ENCODE data around the gene KIRREL3.

GRCh38 chr11:126720539-126721235, 279.9 kb downstream of the KIRREL3 start:
- TF ChIP-seq, protein P1, sequence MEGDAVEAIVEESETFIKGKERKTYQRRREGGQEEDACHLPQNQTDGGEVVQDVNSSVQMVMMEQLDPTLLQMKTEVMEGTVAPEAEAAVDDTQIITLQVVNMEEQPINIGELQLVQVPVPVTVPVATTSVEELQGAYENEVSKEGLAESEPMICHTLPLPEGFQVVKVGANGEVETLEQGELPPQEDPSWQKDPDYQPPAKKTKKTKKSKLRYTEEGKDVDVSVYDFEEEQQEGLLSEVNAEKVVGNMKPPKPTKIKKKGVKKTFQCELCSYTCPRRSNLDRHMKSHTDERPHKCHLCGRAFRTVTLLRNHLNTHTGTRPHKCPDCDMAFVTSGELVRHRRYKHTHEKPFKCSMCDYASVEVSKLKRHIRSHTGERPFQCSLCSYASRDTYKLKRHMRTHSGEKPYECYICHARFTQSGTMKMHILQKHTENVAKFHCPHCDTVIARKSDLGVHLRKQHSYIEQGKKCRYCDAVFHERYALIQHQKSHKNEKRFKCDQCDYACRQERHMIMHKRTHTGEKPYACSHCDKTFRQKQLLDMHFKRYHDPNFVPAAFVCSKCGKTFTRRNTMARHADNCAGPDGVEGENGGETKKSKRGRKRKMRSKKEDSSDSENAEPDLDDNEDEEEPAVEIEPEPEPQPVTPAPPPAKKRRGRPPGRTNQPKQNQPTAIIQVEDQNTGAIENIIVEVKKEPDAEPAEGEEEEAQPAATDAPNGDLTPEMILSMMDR (conservative IDR thresholded peaks at IDR 0.05; ENCODE audit: low read depth, low read length) = no peak
- TF ChIP-seq RAD21 (IDR thresholded peaks at IDR 0.05; ENCODE audit: low read length) = no peak
- no peak for TF ChIP-seq MXI1 (IDR thresholded peaks at IDR 0.05; ENCODE audit: borderline replicate concordance, low read depth, low read length)
- no peak for TF ChIP-seq POLR2A (IDR thresholded peaks at IDR 0.05; ENCODE audit: low read depth, low read length)
- TF ChIP-seq, protein P2, sequence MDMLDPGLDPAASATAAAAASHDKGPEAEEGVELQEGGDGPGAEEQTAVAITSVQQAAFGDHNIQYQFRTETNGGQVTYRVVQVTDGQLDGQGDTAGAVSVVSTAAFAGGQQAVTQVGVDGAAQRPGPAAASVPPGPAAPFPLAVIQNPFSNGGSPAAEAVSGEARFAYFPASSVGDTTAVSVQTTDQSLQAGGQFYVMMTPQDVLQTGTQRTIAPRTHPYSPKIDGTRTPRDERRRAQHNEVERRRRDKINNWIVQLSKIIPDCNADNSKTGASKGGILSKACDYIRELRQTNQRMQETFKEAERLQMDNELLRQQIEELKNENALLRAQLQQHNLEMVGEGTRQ (IDR thresholded peaks at IDR 0.05; ENCODE audit: low read depth, low read length) = no peak
- no peak for TF ChIP-seq RFX5 (IDR thresholded peaks at IDR 0.05; ENCODE audit: low read depth, low read length)
- no peak for TF ChIP-seq SMC3 (IDR thresholded peaks at IDR 0.05; ENCODE audit: low read depth, low read length)
- no peak for TF ChIP-seq NFE2L2 (IDR thresholded peaks at IDR 0.05; ENCODE audit: low read depth, low read length)
- TF ChIP-seq CEBPB (IDR thresholded peaks at IDR 0.05; ENCODE audit: low read depth, low read length) = no peak
- no peak for TF ChIP-seq MAFK (IDR thresholded peaks at IDR 0.05; ENCODE audit: low read depth, low read length)
- TF ChIP-seq FOS (IDR thresholded peaks at IDR 0.05; ENCODE audit: low read depth, low read length) = no peak

All from IMR-90 (cell line).